Measurements from ENCODE around the gene CCDC50. TPM values are rescaled to one million over a fixed set of nuclear protein-coding genes. Genes with fewer than 3 reads are reported as not detected.
A peak's percentile ranks its signal among the peaks of the same experiment; 100 is the strongest.

CCDC50 gene
- total and polyA plus RNA-seq, 5 donors = 22.5 to 67.5 (median 50.5) TPM

- H3K9me3 ChIP-seq (ENCODE audit: control insufficient read depth, low read length) = no peaks in the 10 kb centered on the region
- no peak for ATAC-seq
- intact Hi-C loops (cut with DNase I) = no loop called here
- WGBS = 98% methylated on average over 4 of the region's 4 CpGs
- H3K27ac ChIP-seq (ENCODE audit: low read length) = no peak overlapping the region
- peaks cover 3% of the 10 kb centered on the region for H3K4me1 ChIP-seq (ENCODE audit: control insufficient read depth, insufficient read depth, low read length)
- H3K4me3 ChIP-seq (ENCODE audit: low read length) = no peak overlapping the region
- no peak for DNase-seq
- no peaks in the 10 kb centered on the region for H3K27me3 ChIP-seq (ENCODE audit: control insufficient read depth, insufficient read depth)
Measured at GRCh38 chr3:191363221-191363620, 34.0 kb downstream of the CCDC50 start.

GRCh38 chr3:191366675-191367074, 37.5 kb downstream of the CCDC50 start:
- Histone ChIP-seq H3K9me3 (ENCODE audit: control insufficient read depth, low read length) (no peaks in the 10 kb centered on the region), H3K4me1 (ENCODE audit: control insufficient read depth, insufficient read depth, low read length) (no peaks in the 10 kb centered on the region), H3K4me3 (ENCODE audit: low read length) (no peak overlapping the region), H3K27ac (ENCODE audit: low read length) (no peak overlapping the region), H3K27me3 (ENCODE audit: control insufficient read depth, insufficient read depth) (no peaks in the 10 kb centered on the region)
- DNase-seq (no peak), ATAC-seq (peak; percentile 72 to 96)
- intact Hi-C loops (cut with DNase I) = no loop called here
- WGBS = 43% methylated on average over 2 of the region's 2 CpGs

GRCh38 chr3:191368755-191369615, 39.8 kb downstream of the CCDC50 start:
- DNase-seq (no peak), ATAC-seq (no peak)
- Histone ChIP-seq H3K4me3 (ENCODE audit: low read length) (no peak overlapping the region), H3K27ac (ENCODE audit: low read length) (no peak overlapping the region), H3K27me3 (ENCODE audit: control insufficient read depth, insufficient read depth) (no peaks in the 10 kb centered on the region), H3K9me3 (ENCODE audit: control insufficient read depth, low read length) (no peaks in the 10 kb centered on the region), H3K4me1 (ENCODE audit: control insufficient read depth, insufficient read depth, low read length) (no peaks in the 10 kb centered on the region)
- WGBS = 92% methylated on average over 5 of the region's 5 CpGs
- intact Hi-C loops (cut with DNase I) = no loop called here

DNA sequence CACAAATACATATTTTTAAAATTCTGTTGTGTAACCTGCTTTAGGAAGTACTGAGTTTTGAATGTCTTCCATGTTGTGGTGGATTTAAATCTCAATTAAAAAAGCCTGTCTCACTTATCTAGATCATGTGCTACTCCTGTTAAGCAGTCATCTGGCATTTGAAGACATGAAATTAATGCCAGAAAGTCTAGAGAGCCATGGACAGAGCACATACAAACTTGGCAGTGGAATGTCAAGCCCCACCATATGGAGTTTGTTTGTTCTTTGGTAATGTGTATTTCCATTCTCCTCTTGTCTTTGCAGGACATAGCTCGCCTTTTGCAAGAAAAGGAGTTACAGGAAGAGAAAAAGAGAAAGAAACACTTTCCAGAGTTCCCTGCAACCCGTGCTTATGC, 40.4 kb downstream of the CCDC50 start:
- ATAC-seq = peak in 1 of 2 donors; percentile 48
- no peak for DNase-seq
- Histone ChIP-seq H3K27me3 (ENCODE audit: control insufficient read depth, insufficient read depth) (no peaks in the 10 kb centered on the region), H3K9me3 (ENCODE audit: control insufficient read depth, low read length) (no peaks in the 10 kb centered on the region), H3K27ac (ENCODE audit: low read length) (no peak overlapping the region), H3K4me1 (ENCODE audit: control insufficient read depth, insufficient read depth, low read length) (no peaks in the 10 kb centered on the region), H3K4me3 (ENCODE audit: low read length) (no peak overlapping the region)
- intact Hi-C loops (cut with DNase I) = no loop called here
- WGBS = 67% methylated on average over 2 of the region's 2 CpGs

DNA sequence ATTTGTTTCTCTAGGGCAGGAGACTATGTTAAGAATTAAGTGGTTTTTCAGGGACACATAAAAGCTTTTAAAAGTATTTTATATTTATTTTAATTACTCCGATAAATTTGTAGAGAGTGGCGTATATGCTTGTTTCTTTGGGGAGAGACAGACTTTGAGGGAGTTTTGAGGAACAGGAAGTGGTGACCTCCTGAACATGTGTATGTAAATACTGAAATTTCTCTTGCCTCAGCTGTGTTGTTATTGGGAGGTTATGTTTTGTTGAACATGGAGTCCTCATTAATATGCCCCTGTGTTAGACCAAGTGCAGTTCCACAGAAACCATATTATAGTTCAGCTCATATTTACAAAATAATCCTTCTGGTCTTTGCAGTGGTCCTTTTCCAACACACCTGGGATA, 42.9 kb downstream of the CCDC50 start:
- intact Hi-C loops (cut with DNase I) = no loop called here

DNA sequence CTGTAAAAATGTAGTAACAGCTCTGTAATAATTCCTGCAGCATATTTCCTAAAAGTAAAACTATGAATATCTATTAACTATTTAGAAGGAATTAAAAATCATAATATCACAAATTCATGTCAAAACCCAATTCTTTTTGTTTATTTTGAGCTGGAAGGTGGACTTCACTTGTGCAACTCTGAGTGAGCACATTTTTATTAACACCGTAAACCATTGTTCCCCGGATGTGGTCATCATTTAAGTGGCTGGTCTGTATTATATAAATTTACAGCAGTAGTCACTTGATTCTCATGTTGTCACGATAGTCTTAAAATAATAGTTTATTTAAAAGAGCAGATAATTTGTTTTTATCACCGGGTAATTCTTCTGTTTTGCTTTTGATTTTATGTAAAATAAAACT, 44.1 kb downstream of the CCDC50 start:
- Histone ChIP-seq H3K27me3 (ENCODE audit: control insufficient read depth, insufficient read depth) (no peaks in the 10 kb centered on the region), H3K4me1 (ENCODE audit: control insufficient read depth, insufficient read depth, low read length) (no peaks in the 10 kb centered on the region), H3K9me3 (ENCODE audit: control insufficient read depth, low read length) (no peaks in the 10 kb centered on the region), H3K27ac (ENCODE audit: low read length) (no peak overlapping the region), H3K4me3 (ENCODE audit: low read length) (no peak overlapping the region)
- no peak for DNase-seq
- no peak for ATAC-seq
- intact Hi-C loops (cut with DNase I) = no loop called here
- 84% methylated on average over 4 of the region's 4 CpGs for WGBS

More for the DNA sequence above, 42.9 kb downstream of the CCDC50 start:
- Histone ChIP-seq H3K9me3 (ENCODE audit: control insufficient read depth, low read length) (no peaks in the 10 kb centered on the region), H3K27ac (ENCODE audit: low read length) (no peak overlapping the region), H3K4me3 (ENCODE audit: low read length) (no peak overlapping the region), H3K27me3 (ENCODE audit: control insufficient read depth, insufficient read depth) (no peaks in the 10 kb centered on the region), H3K4me1 (ENCODE audit: control insufficient read depth, insufficient read depth, low read length) (no peaks in the 10 kb centered on the region)
- WGBS = 88% methylated on average over 2 of the region's 2 CpGs
- DNase-seq (no peak), ATAC-seq (no peak)

GRCh38 chr3:191376516-191377141, 47.4 kb downstream of the CCDC50 start:
- Histone ChIP-seq H3K9me3 (ENCODE audit: control insufficient read depth, low read length) (no peaks in the 10 kb centered on the region), H3K27ac (ENCODE audit: low read length) (peak overlapping the region; percentile 51), H3K4me3 (ENCODE audit: low read length) (no peak overlapping the region), H3K27me3 (ENCODE audit: control insufficient read depth, insufficient read depth) (no peaks in the 10 kb centered on the region), H3K4me1 (ENCODE audit: control insufficient read depth, insufficient read depth, low read length) (peaks cover 4% of the 10 kb centered on the region)
- ATAC-seq (peak; percentile 49 to 75), DNase-seq (no peak)
- 47% methylated on average over 7 of the region's 7 CpGs for WGBS
- intact Hi-C loops (cut with DNase I) = no loop called here

GRCh38 chr3:191378142-191378812, 49.1 kb downstream of the CCDC50 start:
- DNase-seq = no peak
- peaks cover 7% of the 10 kb centered on the region for H3K4me1 ChIP-seq (ENCODE audit: control insufficient read depth, insufficient read depth, low read length)
- no peaks in the 10 kb centered on the region for H3K9me3 ChIP-seq (ENCODE audit: control insufficient read depth, low read length)
- intact Hi-C loops (cut with DNase I) = loop anchor here in 1 of 4 donors (2.0 kb wide), 1 partner anchor 49 kb away; the partner anchor contains the start of gene CCDC50
- H3K27me3 ChIP-seq (ENCODE audit: control insufficient read depth, insufficient read depth) = no peaks in the 10 kb centered on the region
- ATAC-seq = peak; percentile 32 to 53
- peak overlapping the region; percentile 58 for H3K27ac ChIP-seq (ENCODE audit: low read length)
- no peak overlapping the region for H3K4me3 ChIP-seq (ENCODE audit: low read length)

GRCh38 chr3:191379446-191379845, 50.3 kb downstream of the CCDC50 start:
- intact Hi-C loops (cut with DNase I) = loop anchor here in 1 of 4 donors (2.0 kb wide), 1 partner anchor 51 kb away; the partner anchor contains the start of gene CCDC50
- Histone ChIP-seq H3K9me3 (ENCODE audit: control insufficient read depth, low read length) (no peaks in the 10 kb centered on the region), H3K27ac (ENCODE audit: low read length) (no peak overlapping the region), H3K4me1 (ENCODE audit: control insufficient read depth, insufficient read depth, low read length) (peaks cover 7% of the 10 kb centered on the region), H3K27me3 (ENCODE audit: control insufficient read depth, insufficient read depth) (no peaks in the 10 kb centered on the region), H3K4me3 (ENCODE audit: low read length) (no peak overlapping the region)
- DNase-seq = no peak
- WGBS = 64% methylated on average over 2 of the region's 2 CpGs
- ATAC-seq = no peak

GRCh38 chr3:191380001-191380400, 50.8 kb downstream of the CCDC50 start:
- WGBS = 61% methylated on average over 2 of the region's 2 CpGs

GRCh38 chr3:191381303-191381702, 52.1 kb downstream of the CCDC50 start:
- intact Hi-C loops (cut with DNase I) = loop anchor here in 3 of 4 donors (10.0 kb wide), 3 partner anchors 47 to 137 kb away; partner anchors contain the start of gene UTS2B (in 1 of the 3)
- 88% methylated on average over 7 of the region's 7 CpGs for WGBS
- no peaks in the 10 kb centered on the region for H3K27me3 ChIP-seq (ENCODE audit: control insufficient read depth, insufficient read depth)
- no peak for DNase-seq
- no peak overlapping the region for H3K27ac ChIP-seq (ENCODE audit: low read length)
- H3K4me3 ChIP-seq (ENCODE audit: low read length) = no peak overlapping the region
- H3K4me1 ChIP-seq (ENCODE audit: control insufficient read depth, insufficient read depth, low read length) = peaks cover 7% of the 10 kb centered on the region
- no peak for ATAC-seq
- H3K9me3 ChIP-seq (ENCODE audit: control insufficient read depth, low read length) = no peaks in the 10 kb centered on the region

More at GRCh38 chr3:191380001-191380400, 50.8 kb downstream of the CCDC50 start:
- intact Hi-C loops (cut with DNase I) = loop anchor here in 3 of 4 donors (10.0 kb wide), 3 partner anchors 45 to 135 kb away; partner anchors contain the start of gene UTS2B (in 1 of the 3)
- Histone ChIP-seq H3K4me1 (ENCODE audit: control insufficient read depth, insufficient read depth, low read length) (peaks cover 7% of the 10 kb centered on the region), H3K27ac (ENCODE audit: low read length) (no peak overlapping the region), H3K4me3 (ENCODE audit: low read length) (no peak overlapping the region), H3K9me3 (ENCODE audit: control insufficient read depth, low read length) (no peaks in the 10 kb centered on the region), H3K27me3 (ENCODE audit: control insufficient read depth, insufficient read depth) (no peaks in the 10 kb centered on the region)
- ATAC-seq (no peak), DNase-seq (no peak)

All from right cardiac atrium (tissue), 5 donors.